Measurements from ENCODE around the gene STAG1.
"Not testable (repeated sequence)": the region's sequence is repeated elsewhere in the genome, so short reads cannot be mapped to it uniquely, and the experiment has no call there.

Gene STAG1

DNA sequence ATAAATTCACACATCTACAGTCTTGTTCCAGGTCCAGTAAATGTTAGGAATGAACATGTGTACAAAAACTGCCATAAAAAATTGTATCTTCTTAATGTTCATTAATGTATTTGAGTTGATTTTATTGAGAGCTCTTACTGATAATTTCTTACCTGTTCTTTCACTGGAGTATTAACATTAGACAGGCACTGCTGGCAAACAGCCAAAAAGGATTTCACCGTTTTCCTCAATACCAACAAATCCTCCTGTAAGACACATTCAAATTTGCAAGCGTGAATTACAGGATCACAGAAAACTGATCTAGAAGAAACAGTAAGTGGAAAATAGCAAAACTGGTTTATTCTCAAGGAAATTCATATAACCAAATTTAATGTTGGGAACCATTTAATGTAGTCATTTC, 374.7 kb downstream of the STAG1 start:
- no peaks in the 10 kb centered on the region for H3K9me3 ChIP-seq (ENCODE audit: control insufficient read depth, insufficient read depth, low read depth, low read length)
- H3K4me3 ChIP-seq (ENCODE audit: low read depth, low read length): no peak overlapping the region
- TF ChIP-seq SETDB1 (IDR thresholded peaks at IDR 0.05; ENCODE audit: insufficient read length, low read length) (no peak), ZNF843 (tag by site-specific recombination; IDR thresholded peaks at IDR 0.05) (no peak)
- ChIA-PET POLR2A (no interaction called here), CTCF (no interaction called here)
- peaks cover 0 to 4% of the 10 kb centered on the region in 2 experiments; a peak in 2 of 3 replicates for H3K36me3 ChIP-seq (ENCODE audit: control insufficient read depth in 2 of 2, insufficient read depth in 1 of 2, low read length in 2 of 2)
- no peak overlapping the region for H3K27ac ChIP-seq (ENCODE audit: extremely low read depth, low read depth, low read length)
- H3K4me1 ChIP-seq (ENCODE audit: control insufficient read depth, insufficient read depth, low read length): no peaks in the 10 kb centered on the region

DNA sequence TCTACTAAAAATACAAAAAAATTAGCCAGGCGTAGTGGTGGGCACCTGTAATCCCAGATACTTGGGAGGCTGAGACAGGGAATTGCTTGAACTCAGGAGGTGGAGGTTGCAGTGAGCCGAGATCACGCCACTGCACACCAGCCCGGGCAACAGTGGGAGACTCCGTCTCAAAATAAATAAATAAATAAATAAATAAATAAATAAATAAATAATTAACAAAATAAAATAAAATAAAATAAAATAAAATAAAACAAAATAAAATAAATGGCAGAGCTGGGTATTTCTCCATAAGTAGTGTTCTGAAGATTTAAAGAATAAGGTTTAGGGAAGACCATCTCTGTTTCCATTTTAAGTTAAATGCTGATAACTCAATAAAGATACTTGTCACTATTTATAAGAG, 376.4 kb downstream of the STAG1 start:
- H3K36me3 ChIP-seq (ENCODE audit: control insufficient read depth in 2 of 2, insufficient read depth in 1 of 2, low read length in 2 of 2); H3K4me1 ChIP-seq (ENCODE audit: control insufficient read depth, insufficient read depth, low read length); H3K27ac ChIP-seq (ENCODE audit: extremely low read depth, low read depth, low read length); POLR2A ChIA-PET; H3K4me3 ChIP-seq (ENCODE audit: low read depth, low read length); H3K9me3 ChIP-seq (ENCODE audit: control insufficient read depth, insufficient read depth, low read depth, low read length): not testable (repeated sequence)
- TF ChIP-seq MYNN (tag by site-specific recombination; IDR thresholded peaks at IDR 0.05; ENCODE audit: borderline replicate concordance): peak; percentile 24; the same call in 1 of the 2 replicates
- 0 out of 2 replicates have a peak, but pooled peaks have one; percentile 31 for TF ChIP-seq ZBTB21 (tag by site-specific recombination; IDR thresholded peaks at IDR 0.05)
- TF ChIP-seq ZNF555 (tag by site-specific recombination; conservative IDR thresholded peaks at IDR 0.05): peak; percentile 77
- TF ChIP-seq ZNF140 (tag by site-specific recombination; IDR thresholded peaks at IDR 0.05): peak; percentile 37; the same call in 1 of the 2 replicates
- 0 out of 2 replicates have a peak, but pooled peaks have one; percentile 25 for TF ChIP-seq ZNF560 (tag by site-specific recombination; IDR thresholded peaks at IDR 0.05; ENCODE audit: borderline replicate concordance)
- peak; percentile 94 for TF ChIP-seq ZNF394 (tag by site-specific recombination; IDR thresholded peaks at IDR 0.05; ENCODE audit: borderline replicate concordance)
- TF ChIP-seq, protein P1, sequence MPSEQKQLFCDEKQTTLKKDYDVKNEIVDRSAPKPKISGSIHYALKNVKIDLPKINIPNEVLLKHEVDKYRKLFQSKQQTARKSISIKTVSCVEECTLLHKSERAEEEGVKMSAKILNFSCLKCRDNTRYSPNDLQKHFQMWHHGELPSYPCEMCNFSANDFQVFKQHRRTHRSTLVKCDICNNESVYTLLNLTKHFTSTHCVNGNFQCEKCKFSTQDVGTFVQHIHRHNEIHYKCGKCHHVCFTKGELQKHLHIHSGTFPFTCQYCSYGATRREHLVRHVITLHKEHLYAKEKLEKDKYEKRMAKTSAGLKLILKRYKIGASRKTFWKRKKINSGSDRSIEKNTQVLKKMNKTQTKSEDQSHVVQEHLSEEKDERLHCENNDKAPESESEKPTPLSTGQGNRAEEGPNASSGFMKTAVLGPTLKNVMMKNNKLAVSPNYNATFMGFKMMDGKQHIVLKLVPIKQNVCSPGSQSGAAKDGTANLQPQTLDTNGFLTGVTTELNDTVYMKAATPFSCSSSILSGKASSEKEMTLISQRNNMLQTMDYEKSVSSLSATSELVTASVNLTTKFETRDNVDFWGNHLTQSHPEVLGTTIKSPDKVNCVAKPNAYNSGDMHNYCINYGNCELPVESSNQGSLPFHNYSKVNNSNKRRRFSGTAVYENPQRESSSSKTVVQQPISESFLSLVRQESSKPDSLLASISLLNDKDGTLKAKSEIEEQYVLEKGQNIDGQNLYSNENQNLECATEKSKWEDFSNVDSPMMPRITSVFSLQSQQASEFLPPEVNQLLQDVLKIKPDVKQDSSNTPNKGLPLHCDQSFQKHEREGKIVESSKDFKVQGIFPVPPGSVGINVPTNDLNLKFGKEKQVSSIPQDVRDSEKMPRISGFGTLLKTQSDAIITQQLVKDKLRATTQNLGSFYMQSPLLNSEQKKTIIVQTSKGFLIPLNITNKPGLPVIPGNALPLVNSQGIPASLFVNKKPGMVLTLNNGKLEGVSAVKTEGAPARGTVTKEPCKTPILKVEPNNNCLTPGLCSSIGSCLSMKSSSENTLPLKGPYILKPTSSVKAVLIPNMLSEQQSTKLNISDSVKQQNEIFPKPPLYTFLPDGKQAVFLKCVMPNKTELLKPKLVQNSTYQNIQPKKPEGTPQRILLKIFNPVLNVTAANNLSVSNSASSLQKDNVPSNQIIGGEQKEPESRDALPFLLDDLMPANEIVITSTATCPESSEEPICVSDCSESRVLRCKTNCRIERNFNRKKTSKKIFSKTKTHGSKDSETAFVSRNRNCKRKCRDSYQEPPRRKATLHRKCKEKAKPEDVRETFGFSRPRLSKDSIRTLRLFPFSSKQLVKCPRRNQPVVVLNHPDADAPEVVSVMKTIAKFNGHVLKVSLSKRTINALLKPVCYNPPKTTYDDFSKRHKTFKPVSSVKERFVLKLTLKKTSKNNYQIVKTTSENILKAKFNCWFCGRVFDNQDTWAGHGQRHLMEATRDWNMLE (tag by site-specific recombination; conservative IDR thresholded peaks at IDR 0.05; ENCODE audit: low read depth): peak; percentile 83
- TF ChIP-seq ZXDB (tag by site-specific recombination; IDR thresholded peaks at IDR 0.05): peak; percentile 53; the same call in 1 of the 2 replicates
- 0 out of 2 replicates have a peak, but pooled peaks have one; percentile 46 for TF ChIP-seq ZNF266 (tag by site-specific recombination; IDR thresholded peaks at IDR 0.05; ENCODE audit: low read depth)
- peak; percentile 68 for TF ChIP-seq ZNF623 (tag by site-specific recombination; IDR thresholded peaks at IDR 0.05)
- TF ChIP-seq ZNF341 (tag by site-specific recombination; IDR thresholded peaks at IDR 0.05; ENCODE audit: low read depth): 0 out of 2 replicates have a peak, but pooled peaks have one; percentile 9
- TF ChIP-seq ZNF426 (tag by site-specific recombination; IDR thresholded peaks at IDR 0.05): peak; percentile 77
- TF ChIP-seq, protein P2, sequence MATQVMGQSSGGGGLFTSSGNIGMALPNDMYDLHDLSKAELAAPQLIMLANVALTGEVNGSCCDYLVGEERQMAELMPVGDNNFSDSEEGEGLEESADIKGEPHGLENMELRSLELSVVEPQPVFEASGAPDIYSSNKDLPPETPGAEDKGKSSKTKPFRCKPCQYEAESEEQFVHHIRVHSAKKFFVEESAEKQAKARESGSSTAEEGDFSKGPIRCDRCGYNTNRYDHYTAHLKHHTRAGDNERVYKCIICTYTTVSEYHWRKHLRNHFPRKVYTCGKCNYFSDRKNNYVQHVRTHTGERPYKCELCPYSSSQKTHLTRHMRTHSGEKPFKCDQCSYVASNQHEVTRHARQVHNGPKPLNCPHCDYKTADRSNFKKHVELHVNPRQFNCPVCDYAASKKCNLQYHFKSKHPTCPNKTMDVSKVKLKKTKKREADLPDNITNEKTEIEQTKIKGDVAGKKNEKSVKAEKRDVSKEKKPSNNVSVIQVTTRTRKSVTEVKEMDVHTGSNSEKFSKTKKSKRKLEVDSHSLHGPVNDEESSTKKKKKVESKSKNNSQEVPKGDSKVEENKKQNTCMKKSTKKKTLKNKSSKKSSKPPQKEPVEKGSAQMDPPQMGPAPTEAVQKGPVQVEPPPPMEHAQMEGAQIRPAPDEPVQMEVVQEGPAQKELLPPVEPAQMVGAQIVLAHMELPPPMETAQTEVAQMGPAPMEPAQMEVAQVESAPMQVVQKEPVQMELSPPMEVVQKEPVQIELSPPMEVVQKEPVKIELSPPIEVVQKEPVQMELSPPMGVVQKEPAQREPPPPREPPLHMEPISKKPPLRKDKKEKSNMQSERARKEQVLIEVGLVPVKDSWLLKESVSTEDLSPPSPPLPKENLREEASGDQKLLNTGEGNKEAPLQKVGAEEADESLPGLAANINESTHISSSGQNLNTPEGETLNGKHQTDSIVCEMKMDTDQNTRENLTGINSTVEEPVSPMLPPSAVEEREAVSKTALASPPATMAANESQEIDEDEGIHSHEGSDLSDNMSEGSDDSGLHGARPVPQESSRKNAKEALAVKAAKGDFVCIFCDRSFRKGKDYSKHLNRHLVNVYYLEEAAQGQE (tag by site-specific recombination; IDR thresholded peaks at IDR 0.05): peak; percentile 44; the same call in 1 of the 2 replicates
- peak; percentile 69 for TF ChIP-seq ZBTB8A (tag by site-specific recombination; IDR thresholded peaks at IDR 0.05)
- TF ChIP-seq, protein P3, sequence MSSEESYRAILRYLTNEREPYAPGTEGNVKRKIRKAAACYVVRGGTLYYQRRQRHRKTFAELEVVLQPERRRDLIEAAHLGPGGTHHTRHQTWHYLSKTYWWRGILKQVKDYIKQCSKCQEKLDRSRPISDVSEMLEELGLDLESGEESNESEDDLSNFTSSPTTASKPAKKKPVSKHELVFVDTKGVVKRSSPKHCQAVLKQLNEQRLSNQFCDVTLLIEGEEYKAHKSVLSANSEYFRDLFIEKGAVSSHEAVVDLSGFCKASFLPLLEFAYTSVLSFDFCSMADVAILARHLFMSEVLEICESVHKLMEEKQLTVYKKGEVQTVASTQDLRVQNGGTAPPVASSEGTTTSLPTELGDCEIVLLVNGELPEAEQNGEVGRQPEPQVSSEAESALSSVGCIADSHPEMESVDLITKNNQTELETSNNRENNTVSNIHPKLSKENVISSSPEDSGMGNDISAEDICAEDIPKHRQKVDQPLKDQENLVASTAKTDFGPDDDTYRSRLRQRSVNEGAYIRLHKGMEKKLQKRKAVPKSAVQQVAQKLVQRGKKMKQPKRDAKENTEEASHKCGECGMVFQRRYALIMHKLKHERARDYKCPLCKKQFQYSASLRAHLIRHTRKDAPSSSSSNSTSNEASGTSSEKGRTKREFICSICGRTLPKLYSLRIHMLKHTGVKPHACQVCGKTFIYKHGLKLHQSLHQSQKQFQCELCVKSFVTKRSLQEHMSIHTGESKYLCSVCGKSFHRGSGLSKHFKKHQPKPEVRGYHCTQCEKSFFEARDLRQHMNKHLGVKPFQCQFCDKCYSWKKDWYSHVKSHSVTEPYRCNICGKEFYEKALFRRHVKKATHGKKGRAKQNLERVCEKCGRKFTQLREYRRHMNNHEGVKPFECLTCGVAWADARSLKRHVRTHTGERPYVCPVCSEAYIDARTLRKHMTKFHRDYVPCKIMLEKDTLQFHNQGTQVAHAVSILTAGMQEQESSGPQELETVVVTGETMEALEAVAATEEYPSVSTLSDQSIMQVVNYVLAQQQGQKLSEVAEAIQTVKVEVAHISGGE (tag by site-specific recombination; conservative IDR thresholded peaks at IDR 0.05; ENCODE audit: low read depth): peak; percentile 74
- TF ChIP-seq ZNF654 (tag by site-specific recombination; IDR thresholded peaks at IDR 0.05; ENCODE audit: low read depth): peak; percentile 26
- TF ChIP-seq ZNF664 (tag by site-specific recombination; IDR thresholded peaks at IDR 0.05): peak; percentile 62; the same call in 1 of the 2 replicates
- TF ChIP-seq, protein P4, sequence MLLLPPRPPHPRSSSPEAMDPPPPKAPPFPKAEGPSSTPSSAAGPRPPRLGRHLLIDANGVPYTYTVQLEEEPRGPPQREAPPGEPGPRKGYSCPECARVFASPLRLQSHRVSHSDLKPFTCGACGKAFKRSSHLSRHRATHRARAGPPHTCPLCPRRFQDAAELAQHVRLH (tag by site-specific recombination; IDR thresholded peaks at IDR 0.05): 0 out of 2 replicates have a peak, but pooled peaks have one; percentile 19
- CTCF ChIA-PET: interaction anchor here (1.4 kb wide), 1 partner anchor 377 kb away, joined by 3 read pairs; the partner anchor contains the start of gene STAG1
